HCT116 (cell line): Measurements from ENCODE around the gene CSAD. TPM values are rescaled to one million over a fixed set of nuclear protein-coding genes. Genes with fewer than 3 reads are reported as not detected.

ENCODE experiments used
- ATAC-seq: fragments of 200-7000 bp; cut with Tn5 transposase; 2 replicates; pipeline ENCODE4 v1.9.1; 2020; ENCODE audit warnings: mild to moderate bottlenecking, moderate library complexity
- BruUV-seq: library from RNA; stranded (reverse); fragments of 400-500 nt; replicated peaks from 2 replicates; lab custom pipeline; 2021; lab: Mats Ljungman, UMichigan
- CTCF ChIA-PET: fragments of 300-600 bp; sonication (Branson Sonifier 250); formaldehyde crosslinking; loops from one replicate; lab custom pipeline; 2021; ENCODE audit warnings: antibody characterized with exemption; lab: Charles Lee
- POLR2A ChIA-PET: fragments of 300-600, 350-600 bp; sonication (Branson Sonifier 250); formaldehyde crosslinking; loops from one replicate; lab custom pipeline; 2021; ENCODE audit warnings: antibody characterized with exemption; lab: Charles Lee
- RAD21 ChIA-PET, 2 experiments: fragments of 300-600 bp; sonication (Branson Sonifier 250); formaldehyde crosslinking; loops; one replicate each; lab custom pipeline; 2023; ENCODE audit warnings: low total read pairs in 2 of 2; ENCODE audit not compliant: uncharacterized antibody in 2 of 2, unreplicated experiment in 2 of 2, low non-redundant PET in 1 of 2; lab: Charles Lee
- DNase-seq: peaks from one replicate; pipeline ENCODE4 v3.0.0-alpha.2; 2010; ENCODE audit warnings: low read depth, low spot score
- H2AFZ ChIP-seq: fragments of 200-600 bp; shearing (Covaris generic), sonication (generic); 2 replicates; pipeline ENCODE4 v1.6.1; 2017; ENCODE audit warnings: low read depth, mixed run types, mixed read lengths, antibody characterized with exemption, low read length; ENCODE audit not compliant: poor library complexity, severe bottlenecking
- H3K27ac ChIP-seq: 2 replicates; pipeline ENCODE4 v1.5.1; 2012; ENCODE audit warnings: low read depth, low read length
- H3K27me3 ChIP-seq: fragments of 200-600 bp; sonication (generic); 2 replicates; pipeline ENCODE4 v1.6.1; 2016; ENCODE audit warnings: mixed run types, low read length, mixed read lengths; ENCODE audit not compliant: insufficient read depth
- H3K36me3 ChIP-seq, 2 experiments: fragments of 200-500 bp in 1 of 2; fragments of 200-600 bp in 1 of 2; sonication (Bioruptor generic) in 1 of 2; sonication (generic) in 1 of 2; 2 replicates each; pipeline versions ENCODE4 v1.5.1 to v1.6.1; 2014 to 2016; ENCODE audit warnings: low read length in 2 of 2, inconsistent platforms in 1 of 2, mixed read lengths in 1 of 2, mixed run types in 1 of 2; ENCODE audit not compliant: insufficient read depth in 2 of 2, control insufficient read depth in 1 of 2
- H3K4me1 ChIP-seq, 2 experiments: fragments of 200-600 bp in 1 of 2; sonication (generic) in 1 of 2; 2 replicates each; pipeline versions ENCODE4 v1.5.1 to v1.6.1; 2012 to 2017; ENCODE audit warnings: low read length in 2 of 2, inconsistent platforms in 1 of 2, mild to moderate bottlenecking in 1 of 2, mixed read lengths in 1 of 2, mixed run types in 1 of 2, moderate library complexity in 1 of 2; ENCODE audit not compliant: insufficient read depth in 2 of 2, control insufficient read depth in 1 of 2
- H3K4me2 ChIP-seq: fragments of 200-600 bp; sonication (generic); 2 replicates; pipeline ENCODE4 v1.6.1; 2017; ENCODE audit warnings: mixed run types, low read length, mixed read lengths
- H3K4me3 ChIP-seq, 2 experiments: fragments of 200-600 bp in 1 of 2; sonication (generic) in 1 of 2; replicated peaks in 1 of 2; 2 replicates each; pipeline ENCODE4 v1.5.1; 2011 to 2016; ENCODE audit warnings: low read length in 2 of 2, control low read depth in 1 of 2, low read depth in 1 of 2, mild to moderate bottlenecking in 1 of 2, mixed read lengths in 1 of 2, mixed run types in 1 of 2
- H3K79me2 ChIP-seq: fragments of 200-600 bp; sonication (generic); 2 replicates; pipeline ENCODE4 v1.6.1; 2017; ENCODE audit warnings: mild to moderate bottlenecking, mixed run types, low read length, moderate library complexity, mixed read lengths; ENCODE audit not compliant: insufficient read depth
- H3K9ac ChIP-seq: fragments of 200-600 bp; sonication (generic); 2 replicates; pipeline ENCODE4 v1.6.1; 2016; ENCODE audit warnings: low read length, mixed read lengths
- H3K9me2 ChIP-seq: fragments of 200-600 bp; sonication (generic), shearing (Covaris generic); 2 replicates; pipeline ENCODE4 v1.6.1; 2017; ENCODE audit warnings: mixed run types, mild to moderate bottlenecking, moderate library complexity; ENCODE audit not compliant: insufficient read depth
- H3K9me3 ChIP-seq, 2 experiments: fragments of 200-500 bp in 1 of 2; fragments of 200-600 bp in 1 of 2; sonication (Bioruptor generic) in 1 of 2; sonication (generic) in 1 of 2; 2 replicates each; pipeline ENCODE4 v1.6.1; 2014 to 2017; ENCODE audit warnings: low read length in 2 of 2, mixed read lengths in 2 of 2, inconsistent platforms in 1 of 2, low read depth in 1 of 2, mild to moderate bottlenecking in 1 of 2, mixed run types in 1 of 2, moderate library complexity in 1 of 2; ENCODE audit not compliant: control insufficient read depth in 1 of 2, insufficient read depth in 1 of 2
- H4K20me1 ChIP-seq: fragments of 200-600 bp; sonication (generic), shearing (Covaris generic); 2 replicates; pipeline ENCODE4 v1.6.1; 2017; ENCODE audit warnings: mixed run types, mild to moderate bottlenecking, moderate library complexity; ENCODE audit not compliant: insufficient read depth
- CTCF ChIP-seq, 3 experiments: fragments of 200-600 bp in 1 of 3; sonication (generic) in 1 of 3; IDR thresholded peaks in 2 of 3; conservative IDR thresholded peaks in 1 of 3; 2 replicates each; pipeline ENCODE4 v1.5.1; 2012 to 2017; ENCODE audit warnings: low read depth in 2 of 3, low read length in 2 of 3, antibody characterized with exemption in 1 of 3, borderline replicate concordance in 1 of 3, control low read depth in 1 of 3, mild to moderate bottlenecking in 1 of 3, mixed read lengths in 1 of 3, mixed run types in 1 of 3, moderate library complexity in 1 of 3; ENCODE audit not compliant: insufficient read depth in 1 of 3
- POLR2AphosphoS5 ChIP-seq: IDR thresholded peaks from 2 replicates; pipeline ENCODE4 v1.6.1; 2011; ENCODE audit warnings: mild to moderate bottlenecking, low read depth, low read length, moderate library complexity
- TCF7L2 ChIP-seq: IDR thresholded peaks from 2 replicates; pipeline ENCODE4 v1.7.0; 2011; ENCODE audit warnings: borderline replicate concordance, inconsistent platforms; ENCODE audit not compliant: insufficient read depth, insufficient read length; ENCODE audit errors: extremely low read depth
- ZNF274 ChIP-seq: fragments of 200-500 bp; sonication (Bioruptor generic); IDR thresholded peaks from 2 replicates; pipeline ENCODE4 v1.6.1; 2014; ENCODE audit warnings: mild to moderate bottlenecking, low read depth, low read length, inconsistent platforms
- intact Hi-C: fragments of 100-400 bp; cut with micrococcal nuclease; formaldehyde crosslinking; loops from 2 replicates; pipeline ENCODE4 v1.10.0; 2022
- total RNA-seq: library from RNA; stranded (reverse); gene quantifications from one replicate; pipeline ENCODE4 v1.2.1, GENCODE V29; 2021; ENCODE audit not compliant: unreplicated experiment
- TF ChIP-seq, protein P1 (sequence below): IDR thresholded peaks from 2 replicates; pipeline ENCODE4 v1.6.1; 2012
- TF ChIP-seq, protein P2 (sequence below): IDR thresholded peaks from 2 replicates; pipeline ENCODE4 v1.6.1; 2012

The CSAD gene
- total RNA-seq, 1 experiment from 2014 or later, result 20.3 TPM

DNA sequence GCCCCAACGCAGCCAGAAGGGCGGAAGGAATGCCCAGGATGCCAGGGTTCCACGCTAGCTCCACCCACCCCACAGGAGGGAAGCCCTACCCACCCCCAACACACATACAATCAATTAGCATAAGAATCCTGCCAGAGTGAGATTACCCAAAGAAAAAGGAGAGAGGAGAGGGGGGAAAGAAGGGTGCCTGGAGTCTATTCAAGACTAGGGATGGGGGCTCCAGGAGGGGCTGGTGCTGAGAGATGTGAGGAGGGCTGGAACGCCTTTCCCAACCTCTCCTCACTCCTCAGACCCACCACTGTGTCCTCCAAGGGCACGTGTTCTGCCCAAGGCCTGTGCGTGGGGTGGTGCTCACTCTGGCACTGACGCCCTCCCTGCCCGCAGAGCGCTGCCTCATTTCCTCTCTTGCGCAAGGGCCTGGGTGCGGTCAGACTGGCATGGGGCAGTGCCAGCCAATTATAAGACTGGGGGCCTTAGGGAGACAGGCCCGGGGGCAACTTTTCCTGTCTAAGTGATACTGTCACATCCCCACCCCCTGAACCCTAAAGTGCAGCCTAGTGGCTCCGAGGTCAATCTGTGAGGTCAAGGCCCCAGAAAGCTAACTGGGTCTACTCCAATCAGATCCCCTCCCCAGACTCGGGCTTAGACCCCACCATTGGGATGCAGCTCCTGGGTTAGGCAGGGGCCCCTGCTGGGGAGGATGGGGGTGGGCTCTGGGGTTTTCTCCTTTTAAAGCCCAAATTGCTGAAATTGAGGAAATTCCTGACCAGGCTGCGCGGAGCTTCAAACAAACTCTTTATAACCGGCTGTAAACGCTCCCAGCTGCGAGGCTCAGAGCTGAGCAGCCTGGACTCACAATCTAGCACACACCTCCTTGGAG, 36.6 kb upstream of the CSAD start:
- Histone ChIP-seq H3K36me3 (peaks cover 7 to 13% of the 10 kb centered on the region in 2 experiments; a peak in 3 of 4 replicates), H3K4me2 (peak overlapping the region; percentile 100), H3K79me2 (peaks cover 40% of the 10 kb centered on the region), H2AFZ (no peak overlapping the region), H3K27ac (peak overlapping the region; percentile 46), H3K4me3 (peak overlapping the region in 1 of 2 experiments; percentile 15; a peak in 1 of 4 replicates), H3K27me3 (no peaks in the 10 kb centered on the region), H3K4me1 (peaks cover 25 to 52% of the 10 kb centered on the region in 2 experiments), H3K9me2 (no peaks in the 10 kb centered on the region), H3K9me3 (no peaks in the 10 kb centered on the region), H4K20me1 (no peaks in the 10 kb centered on the region), H3K9ac (peak overlapping the region; percentile 93)
- POLR2A ChIA-PET, result interaction anchor here (1.4 kb wide), 1 partner anchor 11 kb away, joined by 3 read pairs; no protein-coding TSS in a partner anchor
- intact Hi-C loops, result no loop called here
- TF ChIP-seq POLR2AphosphoS5 (peak; percentile 28; the same call in 1 of the 2 replicates), ZNF274 (no peak), CTCF (IDR thresholded peaks at IDR 0.05 in 2 of 3, conservative IDR thresholded peaks at IDR 0.05 in 1 of 3; ENCODE audit: borderline replicate concordance in 1 of 3, insufficient read depth in 1 of 3, low read depth in 2 of 3, low read length in 2 of 3) (no peak), TCF7L2 (no peak)
- TF ChIP-seq, protein P1, sequence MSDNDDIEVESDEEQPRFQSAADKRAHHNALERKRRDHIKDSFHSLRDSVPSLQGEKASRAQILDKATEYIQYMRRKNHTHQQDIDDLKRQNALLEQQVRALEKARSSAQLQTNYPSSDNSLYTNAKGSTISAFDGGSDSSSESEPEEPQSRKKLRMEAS, result no peak
- TF ChIP-seq, protein P2, sequence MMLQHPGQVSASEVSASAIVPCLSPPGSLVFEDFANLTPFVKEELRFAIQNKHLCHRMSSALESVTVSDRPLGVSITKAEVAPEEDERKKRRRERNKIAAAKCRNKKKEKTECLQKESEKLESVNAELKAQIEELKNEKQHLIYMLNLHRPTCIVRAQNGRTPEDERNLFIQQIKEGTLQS, result no peak
- RAD21 ChIA-PET, result interaction anchor here in 1 of 2 experiments (0.7 kb wide), 1 partner anchor 164 kb away, joined by 3 read pairs; no protein-coding TSS in a partner anchor
- CTCF ChIA-PET, result interaction anchor here (1.0 to 1.6 kb wide), 5 partner anchors 20 to 104 kb away, joined by 3 to 5 read pairs (median 4); partner anchors contain the start of genes AAAS and ESPL1
- ATAC-seq (no peak), DNase-seq (no peak)
- no TSS peak for BruUV-seq
